K562 (cell line): Measurements from ENCODE around the gene LMO2. TPM values are rescaled to one million over a fixed set of nuclear protein-coding genes. Genes with fewer than 3 reads are reported as not detected.

ENCODE experiments used
- ARHGAP35 ChIP-seq: fragments of 450-650 bp; IDR thresholded peaks from 2 replicates; pipeline ENCODE4 v1.6.1; 2018; ENCODE audit not compliant: partially characterized antibody
- CBFA2T3 ChIP-seq: fragments of 450-650 bp; IDR thresholded peaks from 2 replicates; pipeline ENCODE4 v1.6.1; 2017
- DIDO1 ChIP-seq: fragments of 450-650 bp; IDR thresholded peaks from 2 replicates; pipeline ENCODE4 v1.6.1; 2016; ENCODE audit warnings: low read depth, missing biosample characterization, missing genetic modification characterization
- EGR1 ChIP-seq: fragments of 450-650 bp; conservative IDR thresholded peaks from 2 replicates; pipeline ENCODE4 v1.6.1; 2017; ENCODE audit warnings: mild to moderate bottlenecking
- FOXM1 ChIP-seq, 2 experiments: fragments of 450-650 bp in 1 of 2; sonication (generic) in 1 of 2; formaldehyde crosslinking in 1 of 2; IDR thresholded peaks; 2 replicates each; pipeline versions ENCODE4 v1.6.1 to v1.9.0; 2017 to 2022; ENCODE audit warnings: low read depth in 2 of 2, mild to moderate bottlenecking in 2 of 2, missing genetic modification reagents in 1 of 2, moderate library complexity in 1 of 2
- GABPA ChIP-seq: fragments of 200-800 bp; sonication (Bioruptor generic); conservative IDR thresholded peaks from 2 replicates; pipeline ENCODE4 v1.6.1; 2016; ENCODE audit warnings: low read depth, missing genetic modification characterization, missing compliant biosample characterization
- HDAC2 ChIP-seq: fragments of 450-650 bp; IDR thresholded peaks from 2 replicates; pipeline ENCODE4 v1.6.1; 2016; ENCODE audit warnings: mild to moderate bottlenecking
- KLF6 ChIP-seq: fragments of 250-450 bp; sonication (Bioruptor Pico); IDR thresholded peaks from 2 replicates; pipeline ENCODE4 v1.4.0; 2020; ENCODE audit warnings: mild to moderate bottlenecking, moderate library complexity, borderline replicate concordance
- PATZ1 ChIP-seq: fragments of 250-450 bp; sonication (Bioruptor Pico); IDR thresholded peaks from 2 replicates; pipeline ENCODE4 v1.5.0; 2020; ENCODE audit warnings: mild to moderate bottlenecking, borderline replicate concordance
- SMAD4 ChIP-seq: fragments of 250-450 bp; sonication (Bioruptor Pico); conservative IDR thresholded peaks from 2 replicates; pipeline ENCODE4 v1.8.0; 2021; ENCODE audit warnings: inconsistent platforms, mild to moderate bottlenecking, moderate library complexity
- TEAD4 ChIP-seq, 2 experiments: sonication (generic) in 1 of 2; formaldehyde crosslinking in 1 of 2; IDR thresholded peaks; 2 replicates each; pipeline versions ENCODE4 v1.6.1 to v1.8.0; 2012 to 2022; ENCODE audit warnings: borderline replicate concordance in 1 of 2, inconsistent platforms in 1 of 2, low read length in 1 of 2, mild to moderate bottlenecking in 1 of 2, missing genetic modification reagents in 1 of 2
- TRIM25 ChIP-seq: fragments of 450-650 bp; IDR thresholded peaks from 2 replicates; pipeline ENCODE4 v1.7.0; 2016; ENCODE audit warnings: borderline replicate concordance
- YY1 ChIP-seq, 3 experiments: IDR thresholded peaks; 2 replicates each; pipeline ENCODE4 v1.6.1; 2011; ENCODE audit warnings: low read length in 2 of 3, mild to moderate bottlenecking in 2 of 3, moderate library complexity in 2 of 3, borderline replicate concordance in 1 of 3, control low read depth in 1 of 3, low read depth in 1 of 3; ENCODE audit not compliant: insufficient read depth in 3 of 3, insufficient replicate concordance in 2 of 3, control insufficient read depth in 1 of 3, insufficient read length in 1 of 3; ENCODE audit errors: extremely low read depth in 1 of 3
- ZBTB8A ChIP-seq: fragments of 450-650 bp; IDR thresholded peaks from 2 replicates; pipeline ENCODE4 v1.6.1; 2018; ENCODE audit warnings: mild to moderate bottlenecking, moderate library complexity; ENCODE audit not compliant: partially characterized antibody
- polyA plus RNA-seq, 8 experiments: library from polyadenylated mRNA; depleted of rRNA in 4 of 8; stranded (reverse) in 5 of 8; unstranded in 3 of 8; fragments of >200 nt; fragmentation: Nextera tagmentation in 2 of 8; fragmentation: Illumina TruSeq in 1 of 8; extraction: Ambion mirVana in 2 of 8; extraction: Trizol in 1 of 8; gene quantifications; 2 replicates each; pipeline versions ENCODE4 v1.2.1 to v1.2.3, GENCODE V29; 2011 to 2014; ENCODE audit warnings: inconsistent platforms in 1 of 8, missing spikeins in 1 of 8
- total RNA-seq, 7 experiments: library from RNA; depleted of rRNA in 6 of 7; stranded (reverse); fragments of >200 nt in 6 of 7; fragmentation: Illumina TruSeq in 2 of 7; extraction: Trizol in 2 of 7; gene quantifications; 2 replicates each; pipeline versions ENCODE4 v1.2.1 to v1.2.3, GENCODE V29; 2011 to 2021; ENCODE audit warnings: low replicate concordance in 1 of 7

LMO2 gene
- total and polyA plus RNA-seq, 9 of the 15 experiments (the other 6 are each of a cell fraction or from before 2014, with no cell fraction given) = 6.9 to 126 (median 91.5) TPM

- no peak for TF ChIP-seq HDAC2
- TF ChIP-seq YY1 (IDR thresholded peaks at IDR 0.05; ENCODE audit: borderline replicate concordance in 1 of 3, control insufficient read depth in 1 of 3, extremely low read depth in 1 of 3, insufficient read depth in 3 of 3, insufficient read length in 1 of 3, insufficient replicate concordance in 2 of 3, low read depth in 1 of 3, low read length in 2 of 3) = peak in 1 of 3 experiments; percentile 6
- TF ChIP-seq TEAD4 (IDR thresholded peaks at IDR 0.05; ENCODE audit: low read length) = 0 out of 2 replicates have a peak, but pooled peaks have one; percentile 9
- TF ChIP-seq TEAD4 (CRISPR knock-in tag; IDR thresholded peaks at IDR 0.05; ENCODE audit: borderline replicate concordance) = no peak
- no peak for TF ChIP-seq FOXM1 (IDR thresholded peaks at IDR 0.05; ENCODE audit: low read depth)
- no peak for TF ChIP-seq FOXM1 (CRISPR knock-in tag; IDR thresholded peaks at IDR 0.05; ENCODE audit: low read depth)
- no peak for TF ChIP-seq KLF6 (CRISPR knock-in tag)
- TF ChIP-seq TRIM25 = no peak
- TF ChIP-seq ARHGAP35 = no peak
- TF ChIP-seq GABPA (tag) = peak; percentile 34; the same call in 1 of the 2 replicates
- peak; percentile 60 for TF ChIP-seq CBFA2T3
- no peak for TF ChIP-seq PATZ1 (CRISPR knock-in tag)
- TF ChIP-seq SMAD4 (CRISPR knock-in tag) = peak; percentile 23; the same call in 1 of the 2 replicates
- TF ChIP-seq DIDO1 = no peak
- no peak for TF ChIP-seq ZBTB8A
- 0 out of 2 replicates have a peak, but pooled peaks have one; percentile 16 for TF ChIP-seq EGR1
- TF ChIP-seq, all 486 proteins: peak for 7
Measured at GRCh38 chr11:33932721-33933120, 40.8 kb upstream of the LMO2 start (continued).
